Measurements from ENCODE around the gene ZNF512. TPM values are rescaled to one million over a fixed set of nuclear protein-coding genes. Genes with fewer than 3 reads are reported as not detected.
"Not testable (repeated sequence)": the region's sequence is repeated elsewhere in the genome, so short reads cannot be mapped to it uniquely, and the experiment has no call there.

ZNF512 gene
- total RNA-seq, 4 donors from 2014 or later, result 17.9 to 82.9 (median 42.6) TPM

GRCh38 chr2:27627963-27628766 lies 45.3 kb downstream of the ZNF512 start:
- H3K27me3 ChIP-seq, result no peaks in the 10 kb centered on the region
- H3K27ac ChIP-seq, result peak overlapping the region; percentile 64 to 68
- intact Hi-C loops (cut with DNase I; ENCODE audit: low total_unique reads), result no loop called here
- no peaks in the 10 kb centered on the region for H3K9me3 ChIP-seq
- H3K4me1 ChIP-seq, result no peaks in the 10 kb centered on the region
- TF ChIP-seq, protein P1, sequence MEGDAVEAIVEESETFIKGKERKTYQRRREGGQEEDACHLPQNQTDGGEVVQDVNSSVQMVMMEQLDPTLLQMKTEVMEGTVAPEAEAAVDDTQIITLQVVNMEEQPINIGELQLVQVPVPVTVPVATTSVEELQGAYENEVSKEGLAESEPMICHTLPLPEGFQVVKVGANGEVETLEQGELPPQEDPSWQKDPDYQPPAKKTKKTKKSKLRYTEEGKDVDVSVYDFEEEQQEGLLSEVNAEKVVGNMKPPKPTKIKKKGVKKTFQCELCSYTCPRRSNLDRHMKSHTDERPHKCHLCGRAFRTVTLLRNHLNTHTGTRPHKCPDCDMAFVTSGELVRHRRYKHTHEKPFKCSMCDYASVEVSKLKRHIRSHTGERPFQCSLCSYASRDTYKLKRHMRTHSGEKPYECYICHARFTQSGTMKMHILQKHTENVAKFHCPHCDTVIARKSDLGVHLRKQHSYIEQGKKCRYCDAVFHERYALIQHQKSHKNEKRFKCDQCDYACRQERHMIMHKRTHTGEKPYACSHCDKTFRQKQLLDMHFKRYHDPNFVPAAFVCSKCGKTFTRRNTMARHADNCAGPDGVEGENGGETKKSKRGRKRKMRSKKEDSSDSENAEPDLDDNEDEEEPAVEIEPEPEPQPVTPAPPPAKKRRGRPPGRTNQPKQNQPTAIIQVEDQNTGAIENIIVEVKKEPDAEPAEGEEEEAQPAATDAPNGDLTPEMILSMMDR (IDR thresholded peaks at IDR 0.05), result no peak
- no peak for TF ChIP-seq POLR2A (IDR thresholded peaks at IDR 0.05)
- peak overlapping the region; percentile 62 to 68 for H3K4me3 ChIP-seq
- DNase-seq, result no peak
- H3K36me3 ChIP-seq, result no peaks in the 10 kb centered on the region

DNA sequence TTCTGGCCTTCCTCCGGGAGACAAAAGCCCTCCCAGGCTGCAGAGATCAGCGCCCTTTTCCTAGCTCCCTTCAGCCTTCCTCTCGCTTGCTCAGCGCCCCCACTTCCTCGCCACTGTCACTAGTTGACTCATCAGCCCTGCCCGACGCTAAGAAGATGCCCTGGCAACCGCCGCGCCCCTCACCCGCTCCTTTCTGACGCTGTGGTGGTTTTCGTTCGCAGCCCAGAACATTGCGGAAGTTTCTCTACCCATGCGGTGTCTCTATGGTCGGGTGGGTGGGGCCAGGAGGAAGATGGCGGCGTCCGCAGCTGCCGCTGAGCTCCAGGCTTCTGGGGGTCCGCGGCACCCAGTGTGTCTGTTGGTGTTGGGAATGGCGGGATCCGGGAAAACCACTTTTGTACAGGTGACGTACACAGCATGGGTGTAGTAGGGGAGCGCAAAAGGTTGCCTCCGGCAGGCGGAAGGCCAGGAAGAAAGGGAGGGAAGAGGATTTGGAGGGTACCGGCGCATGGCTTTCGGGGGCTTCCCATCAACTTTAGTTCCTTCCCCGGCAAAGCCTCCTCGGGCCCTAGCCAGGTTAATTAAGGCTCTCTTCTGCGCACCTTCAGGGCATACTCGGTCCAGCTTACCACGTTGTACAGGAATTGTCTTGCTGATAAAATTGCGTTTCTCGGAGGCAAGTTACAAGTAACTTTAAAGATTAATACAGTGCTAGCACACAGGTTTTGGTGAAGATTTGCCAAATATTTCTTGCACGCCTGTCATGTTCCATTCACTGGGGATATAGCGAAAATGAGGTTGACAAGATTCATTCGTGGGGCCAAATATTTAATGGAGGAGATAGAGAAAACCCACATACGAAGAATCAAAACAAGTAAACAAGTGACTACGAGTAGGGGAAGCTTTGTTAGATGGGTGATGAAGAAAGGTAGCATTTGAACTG lies 46.2 kb downstream of the ZNF512 start, which contains the start of the genes CCDC121 and GPN1:
CCDC121 (minus strand) TSS at position 246 of the 943 bp plus-strand sequence. CDS start 1,213 bp downstream, outside the sequence.
GPN1 (plus strand) TSS at position 284 of the 943 bp plus-strand sequence; CDS start at position 293, 9 bp downstream.
- Histone ChIP-seq H3K4me3 (peak within 1 kb of the TSS; percentile 62 to 68), H3K9me3 (no peaks in the 10 kb centered on the region), H3K4me1 (no peaks in the 10 kb centered on the region), H3K27ac (peak within 1 kb of the TSS; percentile 64 to 68), H3K36me3 (no peaks in the 10 kb centered on the region), H3K27me3 (no peaks in the 10 kb centered on the region)
- intact Hi-C loops (cut with DNase I; ENCODE audit: low total_unique reads), result no loop called here
- TF ChIP-seq POLR2A (IDR thresholded peaks at IDR 0.05), result peak; percentile 32 to 52
- TF ChIP-seq, protein P1 (IDR thresholded peaks at IDR 0.05), result no peak
- DNase-seq, result peak; percentile 78

DNA sequence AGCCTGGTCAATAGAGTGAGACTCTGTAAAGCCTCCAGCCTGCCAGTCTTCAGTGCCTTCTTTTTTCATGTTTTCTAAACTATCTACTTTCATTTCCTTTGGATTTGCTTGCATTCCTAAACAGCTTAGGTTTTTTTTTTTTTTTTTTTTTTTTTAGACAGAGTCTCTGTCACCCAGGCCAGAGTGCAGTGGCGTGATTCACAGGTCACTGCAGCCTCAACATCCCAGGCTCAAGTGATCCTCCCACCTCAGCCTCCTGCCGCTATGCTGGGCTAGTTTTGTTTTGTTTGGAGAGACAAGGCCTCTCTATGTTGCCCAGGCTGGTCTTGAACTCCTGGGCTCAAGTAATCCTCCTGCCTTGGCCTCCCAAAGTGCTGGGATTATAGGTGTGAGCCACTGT lies 47.4 kb downstream of the ZNF512 start:
- H3K36me3 ChIP-seq; H3K9me3 ChIP-seq; intact Hi-C loops (cut with DNase I; ENCODE audit: low total_unique reads); H3K4me3 ChIP-seq; H3K27me3 ChIP-seq; H3K27ac ChIP-seq; DNase-seq; H3K4me1 ChIP-seq: not testable (repeated sequence)

DNA sequence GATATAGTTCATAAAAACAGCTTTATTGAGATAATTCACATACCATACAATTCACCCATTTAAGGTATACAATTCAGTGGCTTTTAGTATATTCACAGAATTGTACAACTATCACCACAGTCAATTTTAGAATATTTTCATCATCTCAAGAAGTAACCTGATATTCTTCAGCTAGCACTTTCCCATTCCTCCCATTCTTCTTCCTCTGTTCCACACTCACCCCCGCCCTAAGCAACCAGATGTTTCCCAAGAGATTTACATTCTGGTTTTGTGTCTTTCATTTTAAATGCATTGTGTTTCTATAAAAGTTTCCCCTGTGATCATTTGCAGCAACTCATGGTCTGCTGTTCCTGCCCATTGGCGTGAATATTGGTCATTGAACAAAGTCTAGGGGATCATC lies 51.4 kb downstream of the ZNF512 start:
- Histone ChIP-seq H3K27me3 (no peaks in the 10 kb centered on the region), H3K36me3 (no peaks in the 10 kb centered on the region), H3K9me3 (no peaks in the 10 kb centered on the region), H3K27ac (no peak overlapping the region), H3K4me3 (no peak overlapping the region), H3K4me1 (no peaks in the 10 kb centered on the region)
- TF ChIP-seq, protein P1 (IDR thresholded peaks at IDR 0.05), result no peak
- TF ChIP-seq POLR2A (IDR thresholded peaks at IDR 0.05), result no peak
- DNase-seq, result no peak
- intact Hi-C loops (cut with DNase I; ENCODE audit: low total_unique reads), result no loop called here

GRCh38 chr2:27636766-27637165 lies 53.9 kb downstream of the ZNF512 start:
- H3K4me3 ChIP-seq, result no peak overlapping the region
- TF ChIP-seq, protein P1 (IDR thresholded peaks at IDR 0.05), result no peak
- TF ChIP-seq POLR2A (IDR thresholded peaks at IDR 0.05), result no peak
- H3K4me1 ChIP-seq, result no peaks in the 10 kb centered on the region
- no peak overlapping the region for H3K27ac ChIP-seq
- no peak for DNase-seq
- no peaks in the 10 kb centered on the region for H3K9me3 ChIP-seq
- no peaks in the 10 kb centered on the region for H3K36me3 ChIP-seq
- H3K27me3 ChIP-seq, result no peaks in the 10 kb centered on the region
- intact Hi-C loops (cut with DNase I; ENCODE audit: low total_unique reads), result no loop called here

Data from uterus (tissue), 4 donors.